OCI-LY1 (cell line): ENCODE results near the gene SYNE2.

Experiments used
- H2AFZ ChIP-seq: fragments of 200-600 bp; sonication (generic), shearing (Covaris generic); 2 replicates; pipeline ENCODE4 v1.6.0; 2014; ENCODE audit warnings: antibody characterized with exemption, mild to moderate bottlenecking, low read length
- H3F3A ChIP-seq: fragments of 200-600 bp; sonication (generic), shearing (Covaris generic); 2 replicates; pipeline ENCODE4 v1.6.0; 2014; ENCODE audit warnings: mild to moderate bottlenecking, antibody characterized with exemption, low read length, moderate library complexity; ENCODE audit not compliant: insufficient read depth
- H3K27ac ChIP-seq: fragments of 200-600 bp; sonication (generic); 2 replicates; pipeline ENCODE4 v1.5.1; 2014; ENCODE audit warnings: low read length, mixed run types, mild to moderate bottlenecking, low read depth; ENCODE audit not compliant: poor library complexity, severe bottlenecking
- H3K27me3 ChIP-seq: fragments of 200-600 bp; sonication (generic); 2 replicates; pipeline ENCODE4 v1.6.0; 2014; ENCODE audit warnings: antibody characterized with exemption, mild to moderate bottlenecking, low read length, moderate library complexity; ENCODE audit not compliant: insufficient read depth
- H3K36me3 ChIP-seq: fragments of 200-600 bp; sonication (generic); 2 replicates; pipeline ENCODE4 v1.6.1; 2014; ENCODE audit warnings: mild to moderate bottlenecking, antibody characterized with exemption, low read length, moderate library complexity, mixed read lengths; ENCODE audit not compliant: insufficient read depth
- H3K4me1 ChIP-seq: fragments of 200-600 bp; sonication (generic); 2 replicates; pipeline ENCODE4 v1.5.1; 2014; ENCODE audit warnings: mild to moderate bottlenecking, low read length, moderate library complexity; ENCODE audit not compliant: insufficient read depth, severe bottlenecking
- H3K4me2 ChIP-seq: fragments of 200-600 bp; sonication (generic), shearing (Covaris generic); 2 replicates; pipeline ENCODE4 v1.6.1; 2014; ENCODE audit warnings: low read length
- H3K4me3 ChIP-seq: fragments of 200-600 bp; sonication (generic); 2 replicates; pipeline ENCODE4 v1.5.1; 2014; ENCODE audit warnings: low read length, low read depth, mild to moderate bottlenecking, mixed read lengths; ENCODE audit not compliant: poor library complexity, severe bottlenecking
- H3K79me2 ChIP-seq: fragments of 200-600 bp; shearing (Covaris generic); 2 replicates; pipeline ENCODE4 v1.6.1; 2016; ENCODE audit warnings: mixed run types, low read length, mixed read lengths; ENCODE audit not compliant: insufficient read depth
- H3K9ac ChIP-seq: fragments of 200-600 bp; sonication (generic), shearing (Covaris generic); 2 replicates; pipeline ENCODE4 v1.6.1; 2014; ENCODE audit warnings: mild to moderate bottlenecking, low read length, mixed read lengths
- H3K9me2 ChIP-seq: fragments of 200-600 bp; sonication (generic), shearing (Covaris generic); 2 replicates; pipeline ENCODE4 v1.6.1; 2014; ENCODE audit warnings: low read depth, mild to moderate bottlenecking, low read length, mixed read lengths
- H3K9me3 ChIP-seq: fragments of 200-600 bp; shearing (Covaris generic); 2 replicates; pipeline ENCODE4 v1.6.1; 2014; ENCODE audit warnings: low read length, mixed read lengths
- H4K20me1 ChIP-seq: fragments of 200-600 bp; sonication (generic), shearing (Covaris generic); 2 replicates; pipeline ENCODE4 v1.6.0; 2016; ENCODE audit warnings: mild to moderate bottlenecking, low read length; ENCODE audit not compliant: insufficient read depth
- CTCF ChIP-seq: fragments of 200-600 bp; sonication (generic), shearing (Covaris generic); IDR thresholded peaks from 2 replicates; pipeline ENCODE4 v1.5.1; 2017; ENCODE audit warnings: mild to moderate bottlenecking, antibody characterized with exemption, low read length, moderate library complexity, mixed read lengths
- EZH2 ChIP-seq: fragments of 200-600 bp; sonication (generic), shearing (Covaris generic); IDR thresholded peaks from 2 replicates; pipeline ENCODE4 v1.8.0; 2017; ENCODE audit warnings: borderline replicate concordance, mixed run types, mild to moderate bottlenecking, antibody characterized with exemption, low read length, moderate library complexity, mixed read lengths

The SYNE2 gene

GRCh38 chr14:63966407-63966806 is 113.6 kb downstream of the SYNE2 start:
- Histone ChIP-seq H3K9ac (no peak overlapping the region), H2AFZ (no peak overlapping the region), H3K4me3 (no peak overlapping the region), H3K27ac (no peak overlapping the region), H3F3A (no peaks in the 10 kb centered on the region), H3K9me2 (no peaks in the 10 kb centered on the region), H3K4me2 (no peak overlapping the region), H3K4me1 (peaks cover 7% of the 10 kb centered on the region), H3K36me3 (peaks cover 63% of the 10 kb centered on the region), H3K27me3 (no peaks in the 10 kb centered on the region), H3K79me2 (no peaks in the 10 kb centered on the region), H4K20me1 (no peaks in the 10 kb centered on the region), H3K9me3 (no peaks in the 10 kb centered on the region)
- TF ChIP-seq CTCF (no peak), EZH2 (no peak)

- peaks cover 42% of the 10 kb centered on the region for H3K36me3 ChIP-seq
- no peak overlapping the region for H3K27ac ChIP-seq
- H3F3A ChIP-seq: no peaks in the 10 kb centered on the region
- no peaks in the 10 kb centered on the region for H3K79me2 ChIP-seq
- no peak overlapping the region for H3K4me3 ChIP-seq
- no peak overlapping the region for H3K4me2 ChIP-seq
- H3K9me3 ChIP-seq: no peaks in the 10 kb centered on the region
- TF ChIP-seq CTCF (no peak), EZH2 (no peak)
- no peaks in the 10 kb centered on the region for H4K20me1 ChIP-seq
- H2AFZ ChIP-seq: no peak overlapping the region
- H3K27me3 ChIP-seq: no peaks in the 10 kb centered on the region
- H3K9me2 ChIP-seq: no peaks in the 10 kb centered on the region
- H3K4me1 ChIP-seq: no peaks in the 10 kb centered on the region
- H3K9ac ChIP-seq: no peak overlapping the region
These were observed 119.6 kb downstream of the SYNE2 start for GRCh38 chr14:63972323-63972932.

GRCh38 chr14:63974176-63974575 is 121.4 kb downstream of the SYNE2 start:
- H3K9me3 ChIP-seq: no peaks in the 10 kb centered on the region
- H3K9ac ChIP-seq: no peak overlapping the region
- peaks cover 42% of the 10 kb centered on the region for H3K36me3 ChIP-seq
- H3K4me1 ChIP-seq: no peaks in the 10 kb centered on the region
- H3K27ac ChIP-seq: no peak overlapping the region
- no peak overlapping the region for H3K4me3 ChIP-seq
- no peaks in the 10 kb centered on the region for H3F3A ChIP-seq
- H2AFZ ChIP-seq: no peak overlapping the region
- no peaks in the 10 kb centered on the region for H3K79me2 ChIP-seq
- H3K27me3 ChIP-seq: no peaks in the 10 kb centered on the region
- TF ChIP-seq CTCF: no peak
- TF ChIP-seq EZH2: no peak
- H3K4me2 ChIP-seq: no peak overlapping the region
- H4K20me1 ChIP-seq: no peaks in the 10 kb centered on the region
- H3K9me2 ChIP-seq: no peaks in the 10 kb centered on the region
